Hematopoietic multipotent progenitor cell treated with erythropoietin and hydrocortisone succinate and interleukin-3 and kit ligand, for 4 days (in vitro differentiated cells): Measurements from ENCODE around the gene PPP1R15A.
"Not testable (repeated sequence)": the region's sequence is repeated elsewhere in the genome, so short reads cannot be mapped to it uniquely, and the experiment has no call there.

Experiments
- DNase-seq: peaks from one replicate; pipeline ENCODE4 v3.0.0-alpha.2; 2015

The PPP1R15A gene

DNA sequence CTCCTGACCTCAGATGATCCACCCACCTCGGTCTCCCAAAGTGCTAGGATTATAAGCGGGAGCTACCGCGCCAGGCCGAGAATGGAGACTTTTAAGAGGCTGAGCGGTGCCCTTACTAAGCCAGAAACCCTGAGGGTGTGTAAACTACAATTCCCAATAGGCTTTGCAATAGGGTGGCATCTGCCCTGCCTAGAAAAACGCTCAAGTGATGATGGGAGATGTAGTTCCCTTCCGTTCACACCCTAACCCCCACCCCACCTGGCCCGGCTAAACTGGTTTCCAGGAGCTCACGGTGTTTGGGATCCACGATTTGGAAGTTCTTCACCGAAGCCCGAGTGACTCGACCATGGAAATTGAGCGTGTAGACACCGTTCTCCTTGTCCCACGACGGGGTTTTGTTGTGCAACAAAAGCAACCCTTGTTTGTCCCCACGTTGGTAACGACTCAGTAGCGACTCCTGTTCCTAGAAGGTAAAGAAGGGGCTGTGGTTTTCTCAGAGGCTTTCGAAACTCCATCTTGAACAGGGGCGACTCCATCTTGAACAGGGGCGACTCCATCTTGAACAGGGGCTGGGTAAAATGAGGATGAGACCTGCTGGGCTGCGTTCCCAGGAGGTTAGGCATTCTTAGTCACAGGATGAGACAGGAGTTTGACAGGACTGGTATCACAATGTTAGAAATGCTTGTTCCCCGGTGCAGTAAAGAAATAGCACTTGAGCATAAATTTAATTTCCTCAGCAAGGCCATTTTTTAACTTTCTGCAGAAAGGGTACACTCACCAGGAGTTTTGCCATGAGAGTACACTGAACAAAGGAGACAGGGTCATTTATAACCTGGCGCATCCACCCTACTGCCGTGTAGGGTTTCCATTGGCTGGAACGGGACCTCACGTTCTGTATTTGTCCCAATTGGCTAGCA, 9.8 kb downstream of the PPP1R15A start:
- DNase-seq, result peak; percentile 67

DNA sequence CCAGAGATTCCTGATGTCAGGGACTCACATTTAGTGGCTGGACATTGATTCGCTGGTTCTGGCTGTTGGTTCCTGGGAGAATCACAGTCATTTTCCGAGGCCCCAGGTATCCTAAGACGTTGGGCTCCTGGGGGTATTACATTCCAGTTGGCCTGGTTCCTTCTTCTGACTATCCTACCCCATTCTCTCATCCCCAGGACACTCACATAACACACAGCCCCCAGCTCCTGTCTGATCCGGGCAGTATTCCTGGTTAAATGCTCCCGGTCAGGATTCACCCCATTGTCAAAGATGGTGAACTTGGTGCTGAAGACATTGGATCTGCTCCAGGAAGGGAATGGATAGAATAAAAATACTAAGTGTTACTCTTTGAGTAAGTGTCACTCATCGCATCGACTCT, 11.5 kb downstream of the PPP1R15A start:
- no peak for DNase-seq

DNA sequence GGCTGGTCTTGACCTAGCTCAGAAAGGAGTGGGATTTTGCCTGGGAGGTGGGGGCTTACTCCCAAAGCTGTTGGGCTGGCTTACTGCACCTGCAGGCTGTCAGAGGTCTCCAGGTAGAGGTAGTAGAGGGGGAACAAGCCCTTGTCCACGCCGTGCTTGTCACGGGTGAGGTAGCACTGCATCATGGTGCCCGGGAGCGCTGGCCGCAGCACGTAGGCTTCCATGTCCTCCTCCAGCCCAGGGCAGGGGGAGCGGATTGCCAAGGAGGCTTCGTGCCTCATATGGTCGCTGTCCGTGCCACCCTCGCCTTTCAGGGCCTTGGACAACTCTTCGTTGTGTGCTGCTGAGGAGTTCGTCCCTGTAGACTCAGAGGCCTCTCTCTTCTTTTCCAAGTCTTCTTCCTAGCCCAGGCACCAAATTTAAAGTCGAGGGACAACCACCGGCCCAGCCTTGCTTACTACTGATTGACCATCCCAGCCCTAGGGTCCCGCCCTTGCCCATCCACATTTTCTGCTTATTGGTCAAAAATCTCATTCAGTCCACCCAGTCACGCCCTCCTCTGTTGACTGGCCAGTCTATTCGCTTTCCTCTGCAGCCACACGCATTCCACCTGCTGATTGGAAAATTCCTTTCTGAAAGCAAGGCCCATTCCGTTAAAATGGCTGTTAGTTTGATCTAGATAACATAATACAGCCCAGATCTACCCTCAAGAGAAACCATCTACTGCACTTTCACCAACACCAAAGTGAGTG, 15.8 kb downstream of the PPP1R15A start:
- no peak for DNase-seq

DNA sequence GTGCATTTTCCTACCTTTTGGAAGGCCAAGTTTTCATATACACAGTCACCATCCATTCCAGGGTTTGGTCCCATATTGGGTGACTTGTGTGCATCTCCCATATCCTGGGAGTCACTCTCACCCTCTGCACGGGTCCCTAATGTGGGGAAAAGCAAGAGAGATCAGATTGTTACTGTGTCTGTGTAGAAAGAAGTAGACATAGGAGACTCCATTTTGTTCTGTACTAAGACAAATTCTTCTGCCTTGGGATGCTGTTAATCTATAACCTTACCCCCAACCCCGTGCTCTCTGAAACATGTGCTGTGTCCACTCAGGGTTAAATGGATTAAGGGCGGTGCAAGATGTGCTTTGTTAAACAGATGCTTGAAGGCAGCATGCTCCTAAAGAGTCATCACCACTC, 17.3 kb downstream of the PPP1R15A start:
- DNase-seq, result not testable (repeated sequence)

DNA sequence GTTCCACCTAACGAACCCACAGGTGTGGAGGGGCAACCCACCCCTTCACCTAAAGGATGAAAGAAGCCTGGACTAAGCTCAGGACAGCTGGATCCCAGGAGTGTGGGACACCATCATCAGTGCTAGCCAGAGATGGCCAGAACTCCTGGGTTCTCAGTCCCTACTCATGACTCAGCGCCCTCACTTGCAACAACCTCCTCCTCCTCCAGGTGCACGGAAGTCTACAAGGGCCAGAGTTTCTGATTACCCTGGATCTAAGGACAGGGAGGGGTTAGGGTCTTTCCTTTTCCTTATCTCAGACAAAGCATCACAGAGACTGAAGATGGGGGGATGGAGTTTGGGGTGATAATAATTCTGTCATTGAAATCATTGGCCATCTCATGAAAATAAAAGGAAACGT, 18.3 kb downstream of the PPP1R15A start:
- no peak for DNase-seq

DNA sequence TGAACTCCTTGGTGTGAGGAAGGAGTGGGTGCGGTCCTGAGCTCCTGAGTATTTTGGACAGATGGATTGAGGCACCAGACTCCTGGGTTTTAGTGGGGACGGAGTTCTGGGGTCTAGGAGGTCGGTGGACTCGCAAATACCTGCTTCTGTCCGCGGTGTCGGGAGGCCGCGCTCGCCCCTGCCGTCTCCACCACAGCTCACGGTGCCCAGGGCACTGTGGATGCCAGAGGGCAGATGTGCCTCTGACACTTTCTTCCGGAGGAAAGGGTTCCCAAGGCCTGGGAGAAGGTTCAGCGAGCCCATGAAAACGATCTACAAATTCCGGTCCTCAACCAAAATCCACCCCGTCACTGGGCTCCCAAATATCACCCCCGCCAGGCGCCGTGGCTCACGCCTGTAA, 23.0 kb downstream of the PPP1R15A start:
- no peak for DNase-seq

DNA sequence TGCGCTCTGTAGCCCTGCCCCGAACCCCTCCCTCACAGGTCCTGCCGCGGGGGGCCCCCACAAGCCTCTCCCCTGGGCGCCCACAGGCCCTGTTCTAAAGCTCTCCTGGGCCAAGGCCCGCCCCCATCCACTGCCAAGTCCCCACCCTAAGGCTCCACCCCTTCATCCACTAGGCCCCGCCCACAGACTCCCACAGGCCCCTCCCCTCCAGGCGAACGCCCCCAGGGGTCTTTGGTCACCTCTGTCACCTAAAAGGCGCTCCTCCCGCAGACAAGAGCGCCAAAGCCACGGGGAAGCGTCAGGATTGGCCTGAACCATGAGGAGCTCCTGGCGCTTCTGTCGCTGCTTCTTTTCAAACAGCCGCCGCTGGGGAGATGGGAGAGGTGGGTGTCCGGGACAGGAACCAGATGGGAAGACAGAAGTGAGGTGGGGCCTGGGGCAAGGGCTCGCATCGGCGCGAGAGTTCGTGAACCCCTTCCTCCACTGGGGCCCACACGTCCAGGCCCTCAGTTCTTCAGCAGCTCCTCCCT, 24.0 kb downstream of the PPP1R15A start:
- peak; percentile 91 for DNase-seq

DNA sequence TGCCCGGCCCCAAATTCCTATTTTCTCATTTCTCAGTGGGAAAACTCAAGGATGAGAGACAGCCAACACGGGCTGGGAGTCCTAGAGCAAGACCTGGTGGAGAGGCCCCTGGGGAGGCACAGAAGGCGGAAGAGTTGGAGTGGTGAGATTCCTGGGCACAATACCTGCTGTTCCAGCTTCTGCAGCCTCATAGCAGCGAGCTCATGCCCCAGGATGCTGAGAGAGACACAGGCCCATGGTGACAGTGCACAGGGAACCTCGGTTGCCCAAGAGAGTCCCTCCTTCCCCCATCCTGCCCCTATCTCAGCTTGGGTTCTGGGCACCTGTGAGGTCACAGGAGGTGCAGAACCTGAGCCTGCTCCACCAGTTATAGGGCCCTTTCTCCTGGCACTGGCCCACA, 25.0 kb downstream of the PPP1R15A start:
- no peak for DNase-seq

DNA sequence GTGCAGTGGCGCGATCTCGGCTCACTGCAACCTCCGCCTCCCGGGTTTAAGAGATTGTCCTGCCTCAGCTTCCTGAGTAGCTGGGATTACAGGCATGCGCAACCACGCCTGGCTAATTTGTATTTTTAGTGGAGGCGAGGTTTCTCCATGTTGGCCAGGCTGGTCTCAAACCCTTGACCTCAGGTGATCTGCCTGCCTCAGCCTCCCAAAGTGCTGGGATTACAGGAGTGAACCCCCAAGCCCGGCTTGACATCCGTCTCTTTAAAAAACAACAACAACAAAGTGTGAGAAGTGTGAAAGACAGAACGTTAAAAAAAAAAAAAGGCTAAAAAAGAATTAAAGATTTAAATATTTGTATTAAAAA, 27.1 kb downstream of the PPP1R15A start:
- DNase-seq, result not testable (repeated sequence)

DNA sequence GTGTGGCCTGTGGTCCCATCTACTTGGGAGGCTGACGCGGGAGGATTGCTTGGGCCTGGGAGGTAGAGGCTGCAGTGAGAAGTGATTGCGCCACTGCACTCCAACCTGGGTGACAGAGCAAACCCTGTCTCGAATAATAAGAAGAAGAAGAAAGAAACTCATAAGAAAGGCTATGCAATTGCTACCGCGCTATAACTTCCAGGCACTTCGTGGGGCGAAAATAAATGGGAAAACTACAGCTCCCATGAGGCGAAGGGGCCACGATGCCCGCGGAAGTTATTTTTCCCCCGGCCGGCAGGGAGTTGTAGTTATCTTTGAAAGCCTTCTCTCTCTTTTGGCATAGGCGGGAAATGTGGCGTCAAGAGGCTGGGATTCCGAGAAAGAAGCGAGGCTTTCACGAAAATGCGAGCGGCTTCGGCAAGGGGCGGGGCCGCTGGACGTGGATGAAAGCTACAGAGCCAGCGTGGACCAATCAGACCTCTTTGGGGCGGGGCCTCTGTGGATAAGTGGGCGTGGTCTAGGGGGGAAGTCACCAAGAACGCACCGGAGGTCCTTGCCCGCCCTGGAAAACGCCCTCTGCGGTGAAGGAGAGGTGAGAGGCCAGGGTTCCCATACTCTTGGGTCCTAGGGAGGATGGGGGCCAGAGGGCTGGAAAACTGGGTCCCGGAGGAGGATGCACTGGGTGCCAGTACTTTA, 27.7 kb downstream of the PPP1R15A start, which contains the start of gene NUCB1:
NUCB1 (plus strand) TSS at position 532 of the 696 bp plus-strand sequence. CDS start 485 bp downstream, outside the sequence.
- peak; percentile 100 for DNase-seq

DNA sequence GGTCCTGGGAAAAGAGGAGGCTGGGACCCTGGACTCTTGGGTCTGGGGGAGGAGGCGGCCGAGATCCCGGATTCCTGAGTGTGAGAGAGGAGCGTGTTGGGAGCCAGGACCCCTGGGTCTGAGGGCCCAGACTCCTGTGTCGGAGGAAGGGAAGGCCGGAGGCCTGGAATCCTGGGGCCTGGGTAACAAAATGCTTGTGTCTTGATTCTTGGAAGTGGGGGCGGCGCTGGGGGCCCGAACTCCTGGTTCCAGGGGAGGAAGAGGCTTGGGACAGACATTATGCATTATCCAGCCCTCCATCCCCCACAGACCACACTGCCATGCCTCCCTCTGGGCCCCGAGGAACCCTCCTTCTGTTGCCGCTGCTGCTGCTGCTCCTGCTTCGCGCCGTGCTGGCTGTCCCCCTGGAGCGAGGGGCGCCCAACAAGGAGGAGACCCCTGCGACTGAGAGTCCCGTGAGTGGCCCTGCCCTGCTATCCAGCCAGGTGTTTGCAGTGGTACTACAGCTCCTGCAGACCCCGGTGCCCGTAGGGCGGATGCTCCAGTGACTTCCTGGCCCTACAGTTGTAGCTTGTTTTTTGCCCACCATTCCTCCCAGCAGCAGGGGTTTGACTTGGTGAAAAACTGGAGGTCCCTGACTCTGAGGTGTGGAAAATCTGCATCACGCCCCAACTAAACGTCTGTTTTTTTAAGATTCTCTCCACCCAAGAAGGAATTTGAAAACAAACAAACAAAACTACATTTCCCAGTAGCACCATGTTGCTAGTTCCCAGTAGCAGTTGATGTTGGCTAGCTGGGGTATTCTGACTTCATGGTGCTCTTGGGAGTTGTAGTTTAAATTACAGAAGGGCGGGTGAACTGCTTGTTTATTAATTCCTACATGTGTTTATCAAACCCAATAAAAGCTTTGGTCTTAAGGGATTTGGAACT, 28.5 kb downstream of the PPP1R15A start:
- DNase-seq, result peak; percentile 83

DNA sequence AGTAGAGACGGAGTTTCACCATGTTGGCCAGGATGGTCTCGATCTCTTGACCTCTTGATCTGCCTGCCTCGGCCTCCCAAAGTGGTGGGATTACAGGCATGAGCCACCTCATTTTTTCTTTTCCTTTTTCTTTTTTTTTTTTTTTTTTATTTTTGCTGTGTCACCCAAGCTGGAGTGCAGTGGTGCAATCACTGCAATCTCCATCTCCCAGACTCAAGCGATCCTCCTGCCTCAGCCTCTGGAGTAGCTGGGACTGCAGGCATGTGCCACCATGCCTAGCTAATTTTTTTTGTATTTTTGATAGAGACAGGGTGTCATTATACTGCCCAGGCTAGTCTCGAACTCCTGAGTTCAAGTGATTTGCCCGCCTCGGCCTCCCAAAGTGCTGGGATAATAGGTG, 30.1 kb downstream of the PPP1R15A start:
- DNase-seq, result not testable (repeated sequence)

DNA sequence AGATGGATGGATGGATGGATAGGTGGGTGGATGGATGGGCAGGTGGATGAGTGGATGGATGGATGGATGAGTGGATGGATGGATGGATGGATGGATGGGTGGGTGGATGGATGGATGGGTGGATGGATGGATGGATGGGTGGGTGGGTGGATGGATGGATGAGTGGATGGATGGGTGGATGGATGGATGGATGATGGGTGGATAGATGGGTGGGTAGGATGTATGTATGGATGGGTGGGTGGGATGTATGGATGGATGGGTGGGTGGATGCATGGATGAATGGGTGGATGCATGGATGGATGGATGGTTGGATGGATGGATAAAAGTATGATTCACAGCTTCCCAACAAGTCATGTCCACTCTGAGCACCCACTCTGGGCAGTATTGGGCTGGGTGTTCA, 31.6 kb downstream of the PPP1R15A start:
- DNase-seq, result not testable (repeated sequence)

DNA sequence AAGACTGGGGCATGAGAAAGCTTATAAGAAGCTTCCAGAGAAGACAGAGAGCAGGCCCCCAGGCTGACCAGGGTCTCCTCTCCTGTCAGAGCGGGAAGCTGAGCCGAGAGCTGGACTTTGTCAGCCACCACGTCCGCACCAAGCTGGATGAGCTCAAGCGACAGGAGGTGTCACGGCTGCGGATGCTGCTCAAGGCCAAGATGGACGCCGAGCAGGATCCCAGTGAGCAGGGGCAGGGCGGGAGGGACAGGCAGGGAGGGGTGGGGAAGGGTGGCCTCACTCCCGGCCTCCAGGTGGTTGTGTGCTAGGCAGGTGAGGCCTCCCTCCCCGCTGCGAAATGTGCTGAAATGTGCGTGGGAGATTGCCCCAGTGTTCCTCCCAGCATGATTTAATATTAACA, 33.4 kb downstream of the PPP1R15A start:
- DNase-seq, result no peak

DNA sequence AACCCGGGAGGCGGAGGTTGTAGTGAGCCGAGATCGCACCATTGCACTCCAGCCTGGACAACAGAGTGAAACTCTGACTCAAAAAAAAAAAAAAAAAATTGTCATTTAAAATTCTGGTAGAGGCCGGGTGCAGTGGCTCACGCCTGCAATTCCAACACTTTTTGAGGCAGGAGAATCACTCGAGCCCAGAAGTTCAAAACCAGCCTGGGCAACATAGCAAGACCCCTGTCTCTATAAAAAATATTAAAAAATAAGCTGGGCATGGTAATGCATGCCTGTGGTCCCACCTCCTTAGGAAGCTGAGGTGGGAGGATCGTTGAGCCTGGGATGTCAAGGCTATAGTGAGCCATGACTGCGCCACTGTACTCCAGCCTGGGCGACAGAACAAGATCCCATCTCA, 34.1 kb downstream of the PPP1R15A start:
- no peak for DNase-seq

DNA sequence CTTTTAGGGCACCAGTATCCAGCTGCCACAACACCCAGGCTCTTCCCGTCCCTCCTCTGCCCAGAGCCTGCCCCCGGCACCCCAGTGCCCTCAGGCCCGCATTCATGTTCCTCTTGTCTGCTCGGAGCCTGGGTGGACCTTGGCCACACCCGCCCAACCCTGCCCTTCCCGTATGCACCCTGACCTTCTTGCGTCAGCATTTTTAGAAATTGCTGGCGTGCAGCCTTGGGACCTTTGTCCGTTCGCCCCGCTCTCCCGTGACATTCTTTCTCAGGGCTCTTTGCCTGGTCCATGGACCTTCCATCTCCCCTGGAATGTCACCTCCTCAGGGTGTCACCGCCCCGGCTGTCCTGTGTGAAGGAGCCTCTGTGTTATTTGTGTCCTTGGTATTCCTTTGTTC, 35.5 kb downstream of the PPP1R15A start:
- DNase-seq, result no peak

DNA sequence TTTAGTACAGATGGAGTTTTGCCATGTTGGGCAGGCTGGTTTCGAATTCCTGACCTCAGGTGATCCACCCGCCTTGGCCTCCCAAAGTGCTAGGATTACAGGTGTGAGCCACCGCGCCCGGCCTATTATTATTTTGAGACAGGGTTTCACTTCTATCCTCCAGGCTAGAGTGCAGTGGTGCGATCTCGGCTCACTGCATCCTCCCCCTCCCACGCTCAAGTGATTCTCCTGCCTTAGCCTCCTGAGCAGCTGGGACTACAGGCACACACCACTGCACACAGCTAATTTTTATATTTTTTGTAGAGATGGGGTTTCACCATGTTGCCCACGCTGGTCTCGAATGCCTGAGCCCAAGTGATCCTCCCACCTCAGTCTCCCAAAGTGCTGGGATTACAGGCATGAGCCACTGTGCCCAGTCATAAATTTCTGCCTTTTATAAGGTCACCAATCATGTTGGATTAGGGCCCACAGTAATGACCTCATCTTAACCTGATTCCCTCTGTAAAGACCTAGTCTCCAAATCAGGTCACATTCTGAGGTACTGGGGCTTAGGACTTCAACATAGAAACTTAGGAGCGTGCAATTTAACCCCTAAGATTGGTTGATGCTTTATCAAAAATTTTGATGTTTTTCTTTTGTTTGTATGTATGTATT, 37.3 kb downstream of the PPP1R15A start:
- not testable (repeated sequence) for DNase-seq

DNA sequence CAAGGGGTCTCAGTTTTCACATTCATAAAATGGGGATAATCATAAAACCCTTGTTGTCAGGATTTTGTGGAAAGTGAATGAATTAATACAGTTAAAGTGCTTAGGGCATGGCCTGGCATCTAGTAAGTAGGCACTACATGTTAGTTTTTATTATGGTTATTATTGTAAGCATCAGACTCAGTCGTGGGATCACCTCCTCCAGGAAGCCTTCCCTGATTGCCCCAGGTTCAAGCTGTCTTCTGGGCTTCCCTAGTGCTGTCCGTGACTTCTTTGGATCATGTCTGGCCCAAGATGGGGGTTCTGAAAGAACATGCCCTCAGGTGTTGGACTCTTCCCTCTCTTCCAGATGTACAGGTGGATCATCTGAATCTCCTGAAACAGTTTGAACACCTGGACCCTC, 38.6 kb downstream of the PPP1R15A start:
- DNase-seq, result no peak

DNA sequence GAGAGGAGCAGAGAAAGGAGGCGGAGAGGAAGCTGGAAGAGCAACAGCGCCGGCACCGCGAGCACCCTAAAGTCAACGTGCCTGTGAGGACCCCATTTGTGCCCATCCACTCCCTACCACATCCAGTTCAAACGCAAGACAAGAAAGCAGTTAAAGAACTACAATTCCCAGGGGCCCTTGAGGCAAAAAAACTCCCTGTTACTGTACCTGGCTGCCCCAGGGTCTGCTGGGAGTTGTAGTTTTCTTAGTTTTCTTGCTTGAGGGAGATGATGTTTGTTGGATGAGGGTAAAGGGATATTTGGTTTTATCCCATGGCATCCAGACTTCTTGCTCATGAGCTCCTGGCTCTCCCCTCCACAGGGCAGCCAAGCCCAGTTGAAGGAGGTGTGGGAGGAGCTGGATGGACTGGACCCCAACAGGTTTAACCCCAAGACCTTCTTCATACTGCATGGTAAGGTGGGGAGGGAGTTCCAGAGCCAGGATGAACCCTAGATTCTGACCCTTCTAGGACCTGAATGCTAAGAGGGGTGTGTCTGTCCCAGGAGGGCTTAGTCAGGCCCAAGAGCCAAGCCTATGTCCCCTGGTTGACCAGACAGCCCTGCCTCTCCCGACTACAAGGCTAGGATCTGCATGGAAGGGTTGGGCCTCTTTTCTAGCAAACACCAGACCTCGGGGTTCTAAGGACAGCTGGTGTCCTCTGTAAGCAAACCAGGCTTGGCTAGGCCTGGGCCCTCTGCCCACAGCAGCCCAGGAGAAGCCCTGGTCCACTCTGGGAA, 41.1 kb downstream of the PPP1R15A start:
- peak; percentile 72 for DNase-seq

DNA sequence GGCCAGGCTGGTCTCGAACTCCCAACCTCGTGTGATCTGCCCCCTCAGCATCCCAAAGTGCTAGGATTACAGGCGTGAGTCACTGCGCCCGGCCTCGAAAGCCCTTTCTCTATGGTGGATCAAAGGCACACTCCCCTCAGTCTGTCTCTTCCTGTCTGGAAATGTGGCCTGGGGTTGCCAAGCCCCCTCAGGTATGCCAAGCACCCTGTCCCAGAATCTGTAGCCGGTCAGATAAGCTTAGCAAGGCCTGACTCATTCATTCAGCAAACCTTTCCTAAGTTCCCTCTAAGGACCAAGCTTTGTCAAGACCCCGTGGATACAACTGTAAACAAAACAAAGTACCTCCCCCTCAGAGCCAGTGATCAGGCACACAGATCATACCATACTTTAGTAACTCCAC, 42.0 kb downstream of the PPP1R15A start:
- DNase-seq, result no peak

DNA sequence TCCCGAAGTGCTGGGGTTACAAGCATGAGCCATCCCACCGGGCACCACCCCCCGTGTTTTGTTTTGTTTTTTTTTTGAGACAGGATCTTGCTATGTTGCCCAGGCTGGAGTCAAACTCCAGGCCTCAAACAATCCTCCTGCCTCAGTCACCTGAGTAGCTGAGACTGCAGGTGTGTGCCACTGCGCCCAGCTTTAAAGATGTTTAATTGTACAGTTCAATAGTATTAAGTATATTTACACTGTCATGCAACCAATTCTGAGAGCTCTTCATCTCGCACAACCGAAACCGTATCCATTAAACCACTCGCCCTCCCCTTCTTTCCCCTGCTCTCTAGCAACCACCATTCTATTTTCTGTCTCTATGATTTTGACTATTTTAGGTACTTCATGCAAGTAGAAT, 43.5 kb downstream of the PPP1R15A start:
- DNase-seq, result no peak
